NCI-H1694 treated with DMSO at 0.1 percent for 48 hours (cell line): ENCODE data around the gene TTC22.

Experiments used
- DNase-seq: peaks from one replicate; lab custom pipeline; 2025; lab: John Stamatoyannopoulos, UW

Gene TTC22

GRCh38 chr1:54751426-54751825 lies 49.7 kb downstream of the TTC22 start:
- DNase-seq, result no peak

- DNase-seq, result no peak
Measured at GRCh38 chr1:54750596-54750995, 50.5 kb downstream of the TTC22 start.

- DNase-seq, result no peak
Measured at GRCh38 chr1:54748094-54748835, 52.9 kb downstream of the TTC22 start.

- DNase-seq, result no peak
Measured at GRCh38 chr1:54745864-54746263, 55.3 kb downstream of the TTC22 start.

- DNase-seq, result no peak
Measured at GRCh38 chr1:54745274-54745673, 55.8 kb downstream of the TTC22 start.

- no peak for DNase-seq
Measured at GRCh38 chr1:54744696-54745095, 56.4 kb downstream of the TTC22 start.

GRCh38 chr1:54743416-54744226 lies 57.5 kb downstream of the TTC22 start:
- DNase-seq, result no peak

- DNase-seq, result no peak
Measured at GRCh38 chr1:54742282-54742681, 58.8 kb downstream of the TTC22 start.

- DNase-seq, result no peak
Measured at GRCh38 chr1:54741531-54741930, 59.6 kb downstream of the TTC22 start.

GRCh38 chr1:54738244-54738643 lies 62.9 kb downstream of the TTC22 start:
- DNase-seq, result no peak

GRCh38 chr1:54736685-54737084 lies 64.4 kb downstream of the TTC22 start:
- no peak for DNase-seq
